ENCODE results near the gene PCDHGC5. TPM values are rescaled to one million over a fixed set of nuclear protein-coding genes. Genes with fewer than 3 reads are reported as not detected.

PCDHGC5 gene
- total RNA-seq, 1 experiment from 2014 or later, result 3.4 TPM

- BruUV-seq (replicated peaks), result no TSS peak
- H3K27ac ChIP-seq (ENCODE audit: low read depth, low read length, poor library complexity, severe bottlenecking), result peak overlapping the region; percentile 81
- H3K4me3 ChIP-seq (ENCODE audit: low read depth, low read length, poor library complexity, severe bottlenecking), result no peak overlapping the region
- TF ChIP-seq, protein P1, sequence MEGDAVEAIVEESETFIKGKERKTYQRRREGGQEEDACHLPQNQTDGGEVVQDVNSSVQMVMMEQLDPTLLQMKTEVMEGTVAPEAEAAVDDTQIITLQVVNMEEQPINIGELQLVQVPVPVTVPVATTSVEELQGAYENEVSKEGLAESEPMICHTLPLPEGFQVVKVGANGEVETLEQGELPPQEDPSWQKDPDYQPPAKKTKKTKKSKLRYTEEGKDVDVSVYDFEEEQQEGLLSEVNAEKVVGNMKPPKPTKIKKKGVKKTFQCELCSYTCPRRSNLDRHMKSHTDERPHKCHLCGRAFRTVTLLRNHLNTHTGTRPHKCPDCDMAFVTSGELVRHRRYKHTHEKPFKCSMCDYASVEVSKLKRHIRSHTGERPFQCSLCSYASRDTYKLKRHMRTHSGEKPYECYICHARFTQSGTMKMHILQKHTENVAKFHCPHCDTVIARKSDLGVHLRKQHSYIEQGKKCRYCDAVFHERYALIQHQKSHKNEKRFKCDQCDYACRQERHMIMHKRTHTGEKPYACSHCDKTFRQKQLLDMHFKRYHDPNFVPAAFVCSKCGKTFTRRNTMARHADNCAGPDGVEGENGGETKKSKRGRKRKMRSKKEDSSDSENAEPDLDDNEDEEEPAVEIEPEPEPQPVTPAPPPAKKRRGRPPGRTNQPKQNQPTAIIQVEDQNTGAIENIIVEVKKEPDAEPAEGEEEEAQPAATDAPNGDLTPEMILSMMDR (conservative IDR thresholded peaks at IDR 0.05; ENCODE audit: low read depth, low read length), result no peak
- TF ChIP-seq EZH2 (IDR thresholded peaks at IDR 0.05; ENCODE audit: borderline replicate concordance, low read depth, low read length, poor library complexity, severe bottlenecking), result no peak
- intact Hi-C loops (cut with micrococcal nuclease; ENCODE audit: unreplicated experiment), result loop anchor here (5.0 kb wide), 1 partner anchor 124 kb away; the partner anchor contains the start of gene PCDHGB5
- H3K9me3 ChIP-seq (ENCODE audit: low read depth, low read length, poor library complexity, severe bottlenecking), result no peaks in the 10 kb centered on the region
- POLR2A ChIA-PET (ENCODE audit: low non-redundant PET), result interaction anchor here (0.5 kb wide), 1 partner anchor 16 kb away, joined by 3 read pairs; no protein-coding TSS in a partner anchor
- peak; percentile 88 for DNase-seq (ENCODE audit: low spot score)
- no peaks in the 10 kb centered on the region for H3K27me3 ChIP-seq (replicated peaks; ENCODE audit: insufficient read depth, low read depth, low read length, poor library complexity)
- CTCF ChIA-PET, result interaction anchor here (0.6 to 1.0 kb wide), 3 partner anchors 9 to 321 kb away, joined by 3 to 4 read pairs (median 3); partner anchors contain the start of gene PCDHB11
- peaks cover 39% of the 10 kb centered on the region for H3K36me3 ChIP-seq (ENCODE audit: insufficient read depth, low read length, poor library complexity, severe bottlenecking)
- peaks cover 76% of the 10 kb centered on the region for H3K4me1 ChIP-seq (ENCODE audit: insufficient read depth, low read length, poor library complexity, severe bottlenecking)
Measured at GRCh38 chr5:141521244-141521781, 32.4 kb downstream of the PCDHGC5 start.

GRCh38 chr5:141522301-141522700 is 33.4 kb downstream of the PCDHGC5 start:
- ChIA-PET CTCF (interaction anchor here (0.6 to 2.0 kb wide), 3 partner anchors 10 to 101 kb away, joined by 3 to 7 read pairs (median 4); partner anchors contain the start of gene PCDHGA11), POLR2A (ENCODE audit: low non-redundant PET) (no interaction called here)
- Histone ChIP-seq H3K27ac (ENCODE audit: low read depth, low read length, poor library complexity, severe bottlenecking) (peak overlapping the region; percentile 81), H3K4me1 (ENCODE audit: insufficient read depth, low read length, poor library complexity, severe bottlenecking) (peaks cover 81% of the 10 kb centered on the region), H3K9me3 (ENCODE audit: low read depth, low read length, poor library complexity, severe bottlenecking) (no peaks in the 10 kb centered on the region), H3K36me3 (ENCODE audit: insufficient read depth, low read length, poor library complexity, severe bottlenecking) (peaks cover 40% of the 10 kb centered on the region), H3K27me3 (replicated peaks; ENCODE audit: insufficient read depth, low read depth, low read length, poor library complexity) (no peaks in the 10 kb centered on the region), H3K4me3 (ENCODE audit: low read depth, low read length, poor library complexity, severe bottlenecking) (no peak overlapping the region)
- TF ChIP-seq, protein P1 (conservative IDR thresholded peaks at IDR 0.05; ENCODE audit: low read depth, low read length), result no peak
- no peak for TF ChIP-seq EZH2 (IDR thresholded peaks at IDR 0.05; ENCODE audit: borderline replicate concordance, low read depth, low read length, poor library complexity, severe bottlenecking)
- intact Hi-C loops (cut with micrococcal nuclease; ENCODE audit: unreplicated experiment), result loop anchor here (5.0 kb wide), 1 partner anchor 125 kb away; the partner anchor contains the start of gene PCDHGB5
- no peak for DNase-seq (ENCODE audit: low spot score)
- BruUV-seq (replicated peaks), result no TSS peak

GRCh38 chr5:141523991-141524390 is 35.1 kb downstream of the PCDHGC5 start:
- Histone ChIP-seq H3K4me1 (ENCODE audit: insufficient read depth, low read length, poor library complexity, severe bottlenecking) (peaks cover 81% of the 10 kb centered on the region), H3K9me3 (ENCODE audit: low read depth, low read length, poor library complexity, severe bottlenecking) (no peaks in the 10 kb centered on the region), H3K27me3 (replicated peaks; ENCODE audit: insufficient read depth, low read depth, low read length, poor library complexity) (no peaks in the 10 kb centered on the region), H3K4me3 (ENCODE audit: low read depth, low read length, poor library complexity, severe bottlenecking) (peak overlapping the region; percentile 2), H3K27ac (ENCODE audit: low read depth, low read length, poor library complexity, severe bottlenecking) (peak overlapping the region; percentile 79), H3K36me3 (ENCODE audit: insufficient read depth, low read length, poor library complexity, severe bottlenecking) (peaks cover 43% of the 10 kb centered on the region)
- no peak for DNase-seq (ENCODE audit: low spot score)
- ChIA-PET CTCF (interaction anchor here (0.6 to 2.0 kb wide), 12 partner anchors 11 to 734 kb away, joined by 3 to 11 read pairs (median 4); partner anchors contain the start of genes PCDHB14, PCDHGA11 and PCDHGC3), POLR2A (ENCODE audit: low non-redundant PET) (interaction anchor here (1.0 kb wide), 1 partner anchor 10 kb away, joined by 3 read pairs; no protein-coding TSS in a partner anchor)
- BruUV-seq (replicated peaks), result TSS peak; percentile 31
- intact Hi-C loops (cut with micrococcal nuclease; ENCODE audit: unreplicated experiment), result loop anchor here (1.0 to 5.0 kb wide), 4 partner anchors 11 to 127 kb away; partner anchors contain the start of genes PCDHGB5 and PCDHGC3
- no peak for TF ChIP-seq EZH2 (IDR thresholded peaks at IDR 0.05; ENCODE audit: borderline replicate concordance, low read depth, low read length, poor library complexity, severe bottlenecking)
- TF ChIP-seq, protein P1 (conservative IDR thresholded peaks at IDR 0.05; ENCODE audit: low read depth, low read length), result no peak
